HEK293 (cell line): ENCODE results near the gene RAB36.

ENCODE experiments used
- CTCF ChIA-PET: fragments of 350-600 bp; formaldehyde crosslinking; extraction: SDS; loops from one replicate; lab custom pipeline; 2021; ENCODE audit warnings: antibody characterized with exemption; lab: Yijun Ruan, JAX
- POLR2A ChIA-PET: fragments of 300-600 bp; formaldehyde crosslinking; extraction: SDS; loops from one replicate; lab custom pipeline; 2020; ENCODE audit warnings: antibody characterized with exemption, inconsistent platforms; lab: Yijun Ruan, JAX
- H3K27ac ChIP-seq: fragments of 200-500 bp; sonication (Bioruptor generic); 2 replicates; pipeline ENCODE4 v1.5.1; 2014; ENCODE audit warnings: low read depth, low read length, control low read depth, inconsistent platforms; ENCODE audit errors: extremely low read depth
- H3K36me3 ChIP-seq, 2 experiments: fragments of 200-500 bp in 1 of 2; sonication (Bioruptor generic) in 1 of 2; 1 replicate in 1 of 2; 2 replicates in 1 of 2; pipeline ENCODE4 v1.5.1; 2014 to 2017; ENCODE audit warnings: inconsistent platforms in 2 of 2, low read length in 2 of 2; ENCODE audit not compliant: control insufficient read depth in 2 of 2, insufficient read depth in 1 of 2
- H3K4me1 ChIP-seq: fragments of 200-500 bp; sonication (Bioruptor generic); 2 replicates; pipeline ENCODE4 v1.5.1; 2014; ENCODE audit warnings: mild to moderate bottlenecking, low read length, inconsistent platforms; ENCODE audit not compliant: control insufficient read depth, insufficient read depth
- H3K4me3 ChIP-seq: 2 replicates; pipeline ENCODE4 v1.5.1; 2011; ENCODE audit warnings: low read depth, mild to moderate bottlenecking, control low read depth, low read length, moderate library complexity
- H3K9me3 ChIP-seq: fragments of 200-500 bp; sonication (Bioruptor generic); 2 replicates; pipeline ENCODE4 v1.5.1; 2014; ENCODE audit warnings: low read depth, low read length, inconsistent platforms; ENCODE audit not compliant: control insufficient read depth, insufficient read depth
- GLI2 ChIP-seq: fragments of 450-650 bp; formaldehyde crosslinking; IDR thresholded peaks from 2 replicates; pipeline ENCODE4; 2017; ENCODE audit warnings: missing biosample characterization, missing genetic modification characterization, low read depth, borderline replicate concordance
- KLF17 ChIP-seq: fragments of 450-650 bp; formaldehyde crosslinking; IDR thresholded peaks from 2 replicates; pipeline ENCODE4 v1.5.1; 2016; ENCODE audit warnings: missing biosample characterization, missing genetic modification characterization
- OVOL3 ChIP-seq: fragments of 450-650 bp; formaldehyde crosslinking; IDR thresholded peaks from 2 replicates; pipeline ENCODE4 v1.5.1; 2016; ENCODE audit warnings: missing biosample characterization, missing genetic modification characterization
- SCRT1 ChIP-seq: fragments of 450-650 bp; formaldehyde crosslinking; IDR thresholded peaks from 2 replicates; pipeline ENCODE4 v1.5.1; 2016; ENCODE audit warnings: missing biosample characterization, missing genetic modification characterization, borderline replicate concordance
- SCRT2 ChIP-seq: fragments of 450-650 bp; formaldehyde crosslinking; IDR thresholded peaks from 2 replicates; pipeline ENCODE4 v1.5.1; 2016; ENCODE audit warnings: missing biosample characterization, missing genetic modification characterization
- YY1 ChIP-seq: fragments of 450-650 bp; formaldehyde crosslinking; IDR thresholded peaks from 2 replicates; pipeline ENCODE4 v1.5.1; 2018; ENCODE audit warnings: missing biosample characterization, missing genetic modification characterization
- ZNF10 ChIP-seq: fragments of 450-650 bp; formaldehyde crosslinking; IDR thresholded peaks from 2 replicates; pipeline ENCODE4 v1.5.1; 2017; ENCODE audit warnings: missing biosample characterization, missing genetic modification characterization
- ZNF138 ChIP-seq: fragments of 450-650 bp; formaldehyde crosslinking; IDR thresholded peaks from 2 replicates; pipeline ENCODE4 v1.5.1; 2016; ENCODE audit warnings: missing biosample characterization, missing genetic modification characterization, borderline replicate concordance
- ZNF155 ChIP-seq: fragments of 450-650 bp; formaldehyde crosslinking; IDR thresholded peaks from 2 replicates; pipeline ENCODE4 v1.5.1; 2016; ENCODE audit warnings: missing biosample characterization, missing genetic modification characterization
- ZNF157 ChIP-seq: fragments of 450-650 bp; formaldehyde crosslinking; IDR thresholded peaks from 2 replicates; pipeline ENCODE4 v1.5.1; 2016; ENCODE audit warnings: missing biosample characterization, missing genetic modification characterization
- ZNF335 ChIP-seq: fragments of 450-650 bp; formaldehyde crosslinking; conservative IDR thresholded peaks from 2 replicates; pipeline ENCODE4 v1.5.1; 2016; ENCODE audit warnings: missing biosample characterization, missing genetic modification characterization
- ZNF391 ChIP-seq: fragments of 450-650 bp; formaldehyde crosslinking; IDR thresholded peaks from 2 replicates; pipeline ENCODE4 v1.5.1; 2016; ENCODE audit warnings: low read depth, missing biosample characterization, missing genetic modification characterization, borderline replicate concordance
- ZNF514 ChIP-seq: fragments of 450-650 bp; formaldehyde crosslinking; IDR thresholded peaks from 2 replicates; pipeline ENCODE4 v1.5.1; 2016; ENCODE audit warnings: missing biosample characterization, missing genetic modification characterization
- ZNF560 ChIP-seq: fragments of 450-650 bp; formaldehyde crosslinking; IDR thresholded peaks from 2 replicates; pipeline ENCODE4 v1.5.1; 2017; ENCODE audit warnings: missing biosample characterization, missing genetic modification characterization, borderline replicate concordance
- ZNF626 ChIP-seq: fragments of 450-650 bp; sonication (Bioruptor Pico); formaldehyde crosslinking; IDR thresholded peaks from 2 replicates; pipeline ENCODE4 v1.5.1; 2018; ENCODE audit warnings: missing biosample characterization, missing genetic modification characterization, inconsistent platforms
- ZNF658 ChIP-seq: fragments of 450-650 bp; formaldehyde crosslinking; IDR thresholded peaks from 2 replicates; pipeline ENCODE4; 2016; ENCODE audit warnings: missing biosample characterization, missing genetic modification characterization
- ZNF76 ChIP-seq: fragments of 450-650 bp; formaldehyde crosslinking; IDR thresholded peaks from 2 replicates; pipeline ENCODE4; 2016; ENCODE audit warnings: low read depth, missing biosample characterization, missing genetic modification characterization, borderline replicate concordance
- ZNF768 ChIP-seq: fragments of 450-650 bp; formaldehyde crosslinking; IDR thresholded peaks from 2 replicates; pipeline ENCODE4 v1.5.1; 2018; ENCODE audit warnings: missing biosample characterization, mild to moderate bottlenecking, missing genetic modification characterization
- TF ChIP-seq, protein P1 (sequence below): fragments of 450-650 bp; formaldehyde crosslinking; IDR thresholded peaks from 2 replicates; pipeline ENCODE4 v1.5.1; 2016; ENCODE audit warnings: missing biosample characterization, missing genetic modification characterization
- TF ChIP-seq, protein P2 (sequence below): fragments of 450-650 bp; formaldehyde crosslinking; IDR thresholded peaks from 2 replicates; pipeline ENCODE4 v1.5.1; 2016; ENCODE audit warnings: missing biosample characterization, missing genetic modification characterization

RAB36 gene

DNA sequence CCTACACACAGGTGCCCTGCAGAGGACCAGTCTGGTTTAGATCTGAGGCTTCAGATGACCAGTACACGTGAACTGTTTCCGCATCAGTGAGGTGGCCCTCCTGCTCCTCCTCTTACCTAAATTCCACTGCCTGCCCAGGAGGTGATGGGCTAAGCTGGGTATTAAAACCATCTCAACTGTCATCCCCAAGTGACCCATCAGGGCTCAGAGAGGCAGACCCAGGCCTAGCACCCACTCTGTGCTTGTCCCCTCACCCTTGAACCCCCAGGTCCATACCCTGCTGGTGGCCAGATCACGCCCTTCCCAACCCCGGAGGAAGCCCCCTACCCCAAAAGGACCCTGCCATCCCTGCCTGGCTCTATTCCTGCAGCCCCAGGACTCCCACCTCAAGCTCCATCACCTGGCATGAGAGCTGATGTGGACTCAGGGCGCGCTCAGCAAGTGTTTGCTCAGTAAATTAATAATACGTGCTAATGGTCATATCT is 24.8 kb upstream of the RAB36 start (continued):
- TF ChIP-seq ZNF157 (tag by site-specific recombination) (no peak), ZNF155 (tag by site-specific recombination) (no peak), GLI2 (tag by site-specific recombination) (no peak), ZNF768 (tag by site-specific recombination) (no peak), ZNF391 (no peak)

- H3K4me3 ChIP-seq = no peak overlapping the region
- no peaks in the 10 kb centered on the region for H3K4me1 ChIP-seq
- H3K9me3 ChIP-seq = no peaks in the 10 kb centered on the region
- ChIA-PET CTCF (interaction anchor here (0.6 to 11.3 kb wide), 4 partner anchors 54 to 553 kb away, joined by 3 to 304 read pairs (median 4); no protein-coding TSS in a partner anchor), POLR2A (interaction anchor here (1.1 kb wide), 1 partner anchor 24 kb away, joined by 3 read pairs; the partner anchor contains the start of gene RAB36)
- H3K27ac ChIP-seq = no peak overlapping the region
- no peak for TF ChIP-seq ZNF626 (tag by site-specific recombination)
- no peak for TF ChIP-seq KLF17 (tag by site-specific recombination)
- no peak for TF ChIP-seq ZNF10
- H3K36me3 ChIP-seq = peaks cover 0 to 23% of the 10 kb centered on the region in 2 experiments; a peak in 1 of 3 replicates
Measured at GRCh38 chr22:23121000-23121421, 24.3 kb upstream of the RAB36 start.

GRCh38 chr22:23121424-23121823 is 23.9 kb upstream of the RAB36 start:
- ChIA-PET CTCF (interaction anchor here (0.6 to 11.3 kb wide), 3 partner anchors 53 to 164 kb away, joined by 3 to 304 read pairs (median 5); no protein-coding TSS in a partner anchor), POLR2A (interaction anchor here (1.1 kb wide), 1 partner anchor 23 kb away, joined by 3 read pairs; the partner anchor contains the start of gene RAB36)
- H3K27ac ChIP-seq = no peak overlapping the region
- no peaks in the 10 kb centered on the region for H3K4me1 ChIP-seq
- H3K9me3 ChIP-seq = no peaks in the 10 kb centered on the region
- no peak overlapping the region for H3K4me3 ChIP-seq
- TF ChIP-seq YY1 (tag by site-specific recombination) = no peak
- TF ChIP-seq SCRT1 (tag by site-specific recombination) = no peak
- TF ChIP-seq SCRT2 (tag by site-specific recombination) = peak; percentile 52; the same call in 1 of the 2 replicates
- no peak for TF ChIP-seq ZNF658 (tag by site-specific recombination)
- TF ChIP-seq, protein P1, sequence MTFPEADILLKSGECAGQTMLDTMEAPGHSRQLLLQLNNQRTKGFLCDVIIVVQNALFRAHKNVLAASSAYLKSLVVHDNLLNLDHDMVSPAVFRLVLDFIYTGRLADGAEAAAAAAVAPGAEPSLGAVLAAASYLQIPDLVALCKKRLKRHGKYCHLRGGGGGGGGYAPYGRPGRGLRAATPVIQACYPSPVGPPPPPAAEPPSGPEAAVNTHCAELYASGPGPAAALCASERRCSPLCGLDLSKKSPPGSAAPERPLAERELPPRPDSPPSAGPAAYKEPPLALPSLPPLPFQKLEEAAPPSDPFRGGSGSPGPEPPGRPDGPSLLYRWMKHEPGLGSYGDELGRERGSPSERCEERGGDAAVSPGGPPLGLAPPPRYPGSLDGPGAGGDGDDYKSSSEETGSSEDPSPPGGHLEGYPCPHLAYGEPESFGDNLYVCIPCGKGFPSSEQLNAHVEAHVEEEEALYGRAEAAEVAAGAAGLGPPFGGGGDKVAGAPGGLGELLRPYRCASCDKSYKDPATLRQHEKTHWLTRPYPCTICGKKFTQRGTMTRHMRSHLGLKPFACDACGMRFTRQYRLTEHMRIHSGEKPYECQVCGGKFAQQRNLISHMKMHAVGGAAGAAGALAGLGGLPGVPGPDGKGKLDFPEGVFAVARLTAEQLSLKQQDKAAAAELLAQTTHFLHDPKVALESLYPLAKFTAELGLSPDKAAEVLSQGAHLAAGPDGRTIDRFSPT (tag by site-specific recombination) = no peak
- TF ChIP-seq ZNF335 = no peak
- TF ChIP-seq ZNF138 (tag by site-specific recombination) = no peak
- H3K36me3 ChIP-seq = peaks cover 0 to 23% of the 10 kb centered on the region in 2 experiments; a peak in 1 of 3 replicates

- ChIA-PET POLR2A (no interaction called here), CTCF (interaction anchor here (0.6 to 11.3 kb wide), 3 partner anchors 165 to 859 kb away, joined by 3 to 304 read pairs (median 3); no protein-coding TSS in a partner anchor)
- no peaks in the 10 kb centered on the region for H3K9me3 ChIP-seq
- H3K4me1 ChIP-seq = no peaks in the 10 kb centered on the region
- TF ChIP-seq OVOL3 (tag by site-specific recombination) = no peak
- TF ChIP-seq ZNF560 = no peak
- no peak for TF ChIP-seq ZNF514 (tag by site-specific recombination)
- TF ChIP-seq, protein P1 (tag by site-specific recombination) = no peak
- no peak for TF ChIP-seq ZNF76 (tag by site-specific recombination)
- TF ChIP-seq, protein P2, sequence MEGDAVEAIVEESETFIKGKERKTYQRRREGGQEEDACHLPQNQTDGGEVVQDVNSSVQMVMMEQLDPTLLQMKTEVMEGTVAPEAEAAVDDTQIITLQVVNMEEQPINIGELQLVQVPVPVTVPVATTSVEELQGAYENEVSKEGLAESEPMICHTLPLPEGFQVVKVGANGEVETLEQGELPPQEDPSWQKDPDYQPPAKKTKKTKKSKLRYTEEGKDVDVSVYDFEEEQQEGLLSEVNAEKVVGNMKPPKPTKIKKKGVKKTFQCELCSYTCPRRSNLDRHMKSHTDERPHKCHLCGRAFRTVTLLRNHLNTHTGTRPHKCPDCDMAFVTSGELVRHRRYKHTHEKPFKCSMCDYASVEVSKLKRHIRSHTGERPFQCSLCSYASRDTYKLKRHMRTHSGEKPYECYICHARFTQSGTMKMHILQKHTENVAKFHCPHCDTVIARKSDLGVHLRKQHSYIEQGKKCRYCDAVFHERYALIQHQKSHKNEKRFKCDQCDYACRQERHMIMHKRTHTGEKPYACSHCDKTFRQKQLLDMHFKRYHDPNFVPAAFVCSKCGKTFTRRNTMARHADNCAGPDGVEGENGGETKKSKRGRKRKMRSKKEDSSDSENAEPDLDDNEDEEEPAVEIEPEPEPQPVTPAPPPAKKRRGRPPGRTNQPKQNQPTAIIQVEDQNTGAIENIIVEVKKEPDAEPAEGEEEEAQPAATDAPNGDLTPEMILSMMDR (tag by site-specific recombination) = no peak
- H3K36me3 ChIP-seq = peaks cover 0 to 19% of the 10 kb centered on the region in 2 experiments; a peak in 1 of 3 replicates
- H3K27ac ChIP-seq = no peak overlapping the region
- no peak overlapping the region for H3K4me3 ChIP-seq
Measured at GRCh38 chr22:23122216-23122957, 22.9 kb upstream of the RAB36 start.
